Astrocyte (in vitro differentiated cells and primary cell): ENCODE results near the gene CCND1.

Source experiments
- CTCF ChIP-seq: IDR thresholded peaks from 2 replicates; pipeline ENCODE4 v1.5.1; 2011; ENCODE audit warnings: low read depth, mild to moderate bottlenecking, inconsistent platforms, low read length, moderate library complexity; ENCODE audit not compliant: insufficient read depth
- EZH2 ChIP-seq: IDR thresholded peaks from 2 replicates; pipeline ENCODE4 v1.6.1; 2012; ENCODE audit warnings: mild to moderate bottlenecking, low read length, inconsistent platforms; ENCODE audit not compliant: insufficient read depth

- TF ChIP-seq CTCF = no peak
- no peak for TF ChIP-seq EZH2
These were observed 29.1 kb upstream of the CCND1 start for GRCh38 chr11:69611548-69612526.
